Keratinocyte (primary cell): ENCODE measurements around the gene CFAP54.

Experiments
- EZH2 ChIP-seq: IDR thresholded peaks from one replicate; pipeline ENCODE4 v1.6.1; 2012; ENCODE audit warnings: inconsistent platforms, mild to moderate bottlenecking, low read length, moderate library complexity
- TF ChIP-seq, protein P1 (sequence below), 3 experiments: IDR thresholded peaks in 1 of 3; conservative IDR thresholded peaks in 1 of 3; optimal IDR thresholded peaks in 1 of 3; 2 replicates in 2 of 3; 3 replicates in 1 of 3; pipeline versions ENCODE3 to v1.5.1; 2011; ENCODE audit warnings: low read length in 3 of 3, mild to moderate bottlenecking in 3 of 3, moderate library complexity in 2 of 3, control low read depth in 1 of 3, inconsistent platforms in 1 of 3; ENCODE audit not compliant: insufficient read depth in 2 of 3; ENCODE audit errors: extremely low read depth in 1 of 3

- TF ChIP-seq, protein P1, sequence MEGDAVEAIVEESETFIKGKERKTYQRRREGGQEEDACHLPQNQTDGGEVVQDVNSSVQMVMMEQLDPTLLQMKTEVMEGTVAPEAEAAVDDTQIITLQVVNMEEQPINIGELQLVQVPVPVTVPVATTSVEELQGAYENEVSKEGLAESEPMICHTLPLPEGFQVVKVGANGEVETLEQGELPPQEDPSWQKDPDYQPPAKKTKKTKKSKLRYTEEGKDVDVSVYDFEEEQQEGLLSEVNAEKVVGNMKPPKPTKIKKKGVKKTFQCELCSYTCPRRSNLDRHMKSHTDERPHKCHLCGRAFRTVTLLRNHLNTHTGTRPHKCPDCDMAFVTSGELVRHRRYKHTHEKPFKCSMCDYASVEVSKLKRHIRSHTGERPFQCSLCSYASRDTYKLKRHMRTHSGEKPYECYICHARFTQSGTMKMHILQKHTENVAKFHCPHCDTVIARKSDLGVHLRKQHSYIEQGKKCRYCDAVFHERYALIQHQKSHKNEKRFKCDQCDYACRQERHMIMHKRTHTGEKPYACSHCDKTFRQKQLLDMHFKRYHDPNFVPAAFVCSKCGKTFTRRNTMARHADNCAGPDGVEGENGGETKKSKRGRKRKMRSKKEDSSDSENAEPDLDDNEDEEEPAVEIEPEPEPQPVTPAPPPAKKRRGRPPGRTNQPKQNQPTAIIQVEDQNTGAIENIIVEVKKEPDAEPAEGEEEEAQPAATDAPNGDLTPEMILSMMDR (optimal IDR thresholded peaks at IDR 0.05 in 1 of 3, IDR thresholded peaks at IDR 0.05 in 1 of 3, conservative IDR thresholded peaks at IDR 0.05 in 1 of 3; ENCODE audit: extremely low read depth in 1 of 3, insufficient read depth in 2 of 3, low read length in 3 of 3): no peak
- no peak for TF ChIP-seq EZH2
Measured at GRCh38 chr12:96585977-96586376, 96.6 kb downstream of the CFAP54 start.
